Measurements from ENCODE around the gene ATL2.
"Not testable (repeated sequence)": the region's sequence is repeated elsewhere in the genome, so short reads cannot be mapped to it uniquely, and the experiment has no call there.

Gene ATL2

DNA sequence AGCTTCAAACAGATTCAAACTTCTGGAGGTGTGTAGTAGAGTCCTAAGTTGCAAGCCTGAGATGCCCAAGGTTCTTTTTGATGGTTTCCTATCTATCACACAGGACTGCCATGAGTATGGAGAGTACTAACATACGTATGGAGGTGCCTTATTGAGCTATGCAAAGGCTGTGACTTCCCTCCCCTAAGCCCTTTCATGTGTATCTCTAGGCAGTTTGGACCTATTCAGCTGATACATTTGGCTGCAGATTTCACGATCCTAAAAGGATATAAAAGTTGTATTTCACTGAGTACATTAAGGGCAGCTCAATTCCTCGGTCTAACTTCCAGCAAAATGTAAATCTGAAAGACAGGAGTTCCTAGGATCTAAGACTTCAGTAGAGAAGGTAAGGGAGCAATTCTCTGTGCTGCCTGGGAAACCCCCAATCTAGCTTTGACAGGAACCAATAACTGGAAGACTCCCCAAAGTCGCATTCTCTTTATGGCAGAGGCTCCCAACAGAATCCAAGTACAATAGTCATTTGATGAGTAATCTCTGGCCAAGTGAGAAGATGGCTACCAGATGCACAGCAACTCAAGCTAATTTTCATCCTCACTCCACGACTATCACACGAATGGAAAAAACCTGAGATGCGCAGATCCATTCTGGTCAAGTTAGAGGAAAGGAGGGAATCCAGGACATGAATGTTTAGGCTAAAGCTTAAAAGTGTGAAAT is 83.8 kb downstream of the ATL2 start:
- TF ChIP-seq, protein P1, sequence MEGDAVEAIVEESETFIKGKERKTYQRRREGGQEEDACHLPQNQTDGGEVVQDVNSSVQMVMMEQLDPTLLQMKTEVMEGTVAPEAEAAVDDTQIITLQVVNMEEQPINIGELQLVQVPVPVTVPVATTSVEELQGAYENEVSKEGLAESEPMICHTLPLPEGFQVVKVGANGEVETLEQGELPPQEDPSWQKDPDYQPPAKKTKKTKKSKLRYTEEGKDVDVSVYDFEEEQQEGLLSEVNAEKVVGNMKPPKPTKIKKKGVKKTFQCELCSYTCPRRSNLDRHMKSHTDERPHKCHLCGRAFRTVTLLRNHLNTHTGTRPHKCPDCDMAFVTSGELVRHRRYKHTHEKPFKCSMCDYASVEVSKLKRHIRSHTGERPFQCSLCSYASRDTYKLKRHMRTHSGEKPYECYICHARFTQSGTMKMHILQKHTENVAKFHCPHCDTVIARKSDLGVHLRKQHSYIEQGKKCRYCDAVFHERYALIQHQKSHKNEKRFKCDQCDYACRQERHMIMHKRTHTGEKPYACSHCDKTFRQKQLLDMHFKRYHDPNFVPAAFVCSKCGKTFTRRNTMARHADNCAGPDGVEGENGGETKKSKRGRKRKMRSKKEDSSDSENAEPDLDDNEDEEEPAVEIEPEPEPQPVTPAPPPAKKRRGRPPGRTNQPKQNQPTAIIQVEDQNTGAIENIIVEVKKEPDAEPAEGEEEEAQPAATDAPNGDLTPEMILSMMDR (IDR thresholded peaks at IDR 0.05; ENCODE audit: insufficient read depth, low read length, missing control alignments), result no peak
- H3K4me3 ChIP-seq (ENCODE audit: low read depth, low read length), result no peak overlapping the region
- ChIA-PET CTCF (interaction anchor here (0.6 to 1.2 kb wide), 4 partner anchors 20 to 636 kb away, joined by 3 to 6 read pairs (median 4); no protein-coding TSS in a partner anchor), POLR2A (no interaction called here)
- no peak for DNase-seq (ENCODE audit: low read depth, low spot score)

DNA sequence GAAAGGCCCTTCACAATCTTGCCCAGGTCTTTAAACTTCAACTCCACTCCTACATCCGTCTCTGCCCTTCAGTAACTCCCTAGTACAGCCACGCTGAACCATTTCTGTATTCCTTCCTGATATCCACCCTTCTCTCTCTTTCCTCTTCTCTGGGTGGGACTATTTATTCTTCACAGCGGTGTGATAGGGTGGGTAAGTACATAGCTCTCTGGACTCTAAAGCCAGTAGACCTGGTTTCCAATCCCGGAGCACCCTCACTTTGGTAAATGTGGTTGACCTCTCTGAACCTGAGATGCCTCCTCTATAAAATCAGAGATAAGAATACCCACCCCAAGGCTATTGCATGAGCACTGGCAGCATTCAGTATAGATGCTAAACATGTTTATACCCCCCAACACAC is 86.7 kb downstream of the ATL2 start:
- DNase-seq (ENCODE audit: low read depth, low spot score), result no peak
- CTCF ChIA-PET, result no interaction called here
- H3K4me3 ChIP-seq (ENCODE audit: low read depth, low read length), result no peak overlapping the region
- POLR2A ChIA-PET, result no interaction called here
- TF ChIP-seq, protein P1 (IDR thresholded peaks at IDR 0.05; ENCODE audit: insufficient read depth, low read length, missing control alignments), result no peak

DNA sequence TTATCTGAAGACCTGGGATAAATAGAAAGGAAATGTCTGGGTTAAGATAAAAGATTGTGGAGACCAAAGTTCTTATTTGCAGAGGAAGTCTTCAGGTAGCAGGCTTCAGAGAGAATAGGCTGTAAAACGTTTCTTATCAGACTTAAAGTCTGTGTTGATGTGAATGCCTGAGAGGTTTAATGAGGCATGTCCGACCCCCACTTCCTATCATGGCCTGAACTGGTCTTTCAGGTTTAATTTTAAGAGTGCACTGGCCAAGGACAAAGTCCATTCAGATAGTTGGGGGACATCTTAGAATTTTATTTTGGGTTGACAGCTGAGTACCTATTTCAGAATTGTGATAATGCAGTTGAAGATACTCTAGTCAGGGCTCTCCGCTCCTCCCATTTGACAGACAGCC is 92.1 kb downstream of the ATL2 start:
- no peak for DNase-seq (ENCODE audit: low read depth, low spot score)
- TF ChIP-seq, protein P1 (IDR thresholded peaks at IDR 0.05; ENCODE audit: insufficient read depth, low read length, missing control alignments), result no peak
- ChIA-PET CTCF (no interaction called here), POLR2A (no interaction called here)
- no peak overlapping the region for H3K4me3 ChIP-seq (ENCODE audit: low read depth, low read length)

DNA sequence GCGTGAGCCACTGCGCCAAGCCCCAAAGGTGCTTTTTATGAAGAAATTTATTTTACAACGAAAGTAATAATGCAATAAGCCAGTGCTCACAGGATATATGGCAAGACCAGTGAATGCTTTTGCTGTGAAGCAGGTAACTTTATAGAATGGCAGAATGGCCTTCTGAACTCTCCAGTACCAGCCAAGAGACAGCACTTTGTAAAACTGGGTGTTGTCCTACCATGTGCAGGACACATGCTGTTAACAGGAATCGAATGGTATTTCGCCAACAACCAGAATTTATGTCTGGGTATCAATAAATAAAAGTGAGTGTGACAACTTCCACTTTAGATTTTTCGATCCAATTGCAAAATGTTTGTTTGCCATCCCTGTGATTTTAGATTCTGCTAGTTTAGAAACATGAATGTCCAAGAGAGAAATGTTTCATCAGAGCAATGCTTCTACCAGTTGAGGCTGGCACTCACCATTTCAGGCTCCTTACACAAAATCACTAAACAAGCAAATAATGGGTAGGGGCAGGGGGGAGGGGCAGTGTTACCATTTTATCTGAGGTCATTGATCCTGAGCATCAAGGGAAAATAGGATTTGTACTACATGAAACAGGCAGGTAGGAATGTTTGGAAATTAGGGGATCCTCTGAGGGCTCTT is 95.9 kb downstream of the ATL2 start:
- ChIA-PET CTCF (interaction anchor here (2.6 kb wide), 1 partner anchor 299 kb away, joined by 7 read pairs; no protein-coding TSS in a partner anchor), POLR2A (no interaction called here)
- DNase-seq (ENCODE audit: low read depth, low spot score), result no peak
- TF ChIP-seq, protein P1 (IDR thresholded peaks at IDR 0.05; ENCODE audit: insufficient read depth, low read length, missing control alignments), result no peak
- H3K4me3 ChIP-seq (ENCODE audit: low read depth, low read length), result no peak overlapping the region

DNA sequence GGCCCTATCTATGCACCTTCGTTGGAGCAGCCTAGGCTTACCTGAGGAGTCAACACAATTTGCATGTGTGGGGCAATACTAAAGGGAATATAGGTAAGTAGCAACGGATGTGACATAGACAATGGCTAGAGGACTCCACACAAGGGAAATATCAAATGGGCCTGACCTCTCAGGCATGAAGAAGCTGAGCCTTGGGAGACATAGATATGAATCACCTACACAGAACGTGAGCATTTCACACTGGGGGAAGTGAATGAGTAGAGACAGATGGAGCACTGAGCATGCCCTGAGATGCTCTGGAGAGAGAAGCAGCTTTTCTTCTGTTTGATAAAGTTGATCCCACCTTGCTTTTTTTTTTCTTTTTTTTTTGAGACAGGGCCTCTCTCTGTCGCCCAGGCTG is 97.9 kb downstream of the ATL2 start:
- TF ChIP-seq, protein P1 (IDR thresholded peaks at IDR 0.05; ENCODE audit: insufficient read depth, low read length, missing control alignments), result no peak
- DNase-seq (ENCODE audit: low read depth, low spot score), result no peak
- no peak overlapping the region for H3K4me3 ChIP-seq (ENCODE audit: low read depth, low read length)
- ChIA-PET CTCF (interaction anchor here (0.8 to 2.6 kb wide), 6 partner anchors 8 to 463 kb away, joined by 3 to 11 read pairs (median 4); partner anchors contain the start of gene CYP1B1), POLR2A (no interaction called here)

DNA sequence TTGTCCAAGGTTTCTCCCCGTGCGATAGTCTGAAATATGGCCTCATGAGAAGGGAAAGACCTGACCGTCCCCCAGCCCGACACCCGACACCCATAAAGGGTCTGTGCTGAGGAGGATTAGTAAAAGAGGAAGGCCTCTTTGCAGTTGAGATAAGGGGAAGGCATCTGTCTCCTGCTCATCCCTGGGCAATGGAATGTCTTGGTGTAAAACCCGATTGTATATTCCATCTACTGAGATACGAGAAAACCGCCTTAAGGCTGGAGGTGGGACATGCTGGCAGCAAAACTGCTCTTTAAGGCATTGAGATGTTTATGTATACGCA is 99.0 kb downstream of the ATL2 start:
- POLR2A ChIA-PET; H3K4me3 ChIP-seq (ENCODE audit: low read depth, low read length); DNase-seq (ENCODE audit: low read depth, low spot score): not testable (repeated sequence)
- CTCF ChIA-PET, result interaction anchor here (0.9 to 7.4 kb wide), 4 partner anchors 284 to 366 kb away, joined by 3 to 100 read pairs (median 8); no protein-coding TSS in a partner anchor
